HEK293 (cell line): ENCODE results near the gene CYTIP.

Experiments
- CTCF ChIA-PET: fragments of 350-600 bp; formaldehyde crosslinking; extraction: SDS; loops from one replicate; lab custom pipeline; 2021; ENCODE audit warnings: antibody characterized with exemption; lab: Yijun Ruan, JAX
- POLR2A ChIA-PET: fragments of 300-600 bp; formaldehyde crosslinking; extraction: SDS; loops from one replicate; lab custom pipeline; 2020; ENCODE audit warnings: antibody characterized with exemption, inconsistent platforms; lab: Yijun Ruan, JAX
- H3K27ac ChIP-seq: fragments of 200-500 bp; sonication (Bioruptor generic); 2 replicates; pipeline ENCODE4 v1.5.1; 2014; ENCODE audit warnings: low read depth, low read length, control low read depth, inconsistent platforms; ENCODE audit errors: extremely low read depth
- H3K36me3 ChIP-seq, 2 experiments: fragments of 200-500 bp in 1 of 2; sonication (Bioruptor generic) in 1 of 2; 1 replicate in 1 of 2; 2 replicates in 1 of 2; pipeline ENCODE4 v1.5.1; 2014 to 2017; ENCODE audit warnings: inconsistent platforms in 2 of 2, low read length in 2 of 2; ENCODE audit not compliant: control insufficient read depth in 2 of 2, insufficient read depth in 1 of 2
- H3K4me1 ChIP-seq: fragments of 200-500 bp; sonication (Bioruptor generic); 2 replicates; pipeline ENCODE4 v1.5.1; 2014; ENCODE audit warnings: mild to moderate bottlenecking, low read length, inconsistent platforms; ENCODE audit not compliant: control insufficient read depth, insufficient read depth
- H3K4me3 ChIP-seq: 2 replicates; pipeline ENCODE4 v1.5.1; 2011; ENCODE audit warnings: low read depth, mild to moderate bottlenecking, control low read depth, low read length, moderate library complexity
- H3K9me3 ChIP-seq: fragments of 200-500 bp; sonication (Bioruptor generic); 2 replicates; pipeline ENCODE4 v1.5.1; 2014; ENCODE audit warnings: low read depth, low read length, inconsistent platforms; ENCODE audit not compliant: control insufficient read depth, insufficient read depth
- BCL11B ChIP-seq: fragments of 450-650 bp; formaldehyde crosslinking; IDR thresholded peaks from 2 replicates; pipeline ENCODE4 v1.5.1; 2016; ENCODE audit warnings: low read depth, missing biosample characterization, missing genetic modification characterization
- KLF9 ChIP-seq: fragments of 450-650 bp; formaldehyde crosslinking; IDR thresholded peaks from 2 replicates; pipeline ENCODE4 v1.5.1; 2016; ENCODE audit warnings: missing biosample characterization, missing genetic modification characterization, low read depth
- OSR2 ChIP-seq: fragments of 450-650 bp; formaldehyde crosslinking; IDR thresholded peaks from 2 replicates; pipeline ENCODE4 v1.5.1; 2016; ENCODE audit warnings: missing biosample characterization, missing genetic modification characterization
- RBAK ChIP-seq: fragments of 450-650 bp; formaldehyde crosslinking; IDR thresholded peaks from 2 replicates; pipeline ENCODE4 v1.5.1; 2016; ENCODE audit warnings: missing biosample characterization, missing genetic modification characterization
- TRIM28 ChIP-seq: IDR thresholded peaks from 2 replicates; pipeline ENCODE4 v1.6.1; 2011; ENCODE audit warnings: low read length, control low read depth, borderline replicate concordance
- ZBTB21 ChIP-seq: fragments of 450-650 bp; formaldehyde crosslinking; IDR thresholded peaks from 2 replicates; pipeline ENCODE4 v1.5.1; 2017; ENCODE audit warnings: missing biosample characterization, missing genetic modification characterization
- ZBTB7A ChIP-seq: fragments of 450-650 bp; formaldehyde crosslinking; IDR thresholded peaks from 2 replicates; pipeline ENCODE4 v1.5.1; 2016; ENCODE audit warnings: low read depth, missing biosample characterization, missing genetic modification characterization
- ZEB2 ChIP-seq: fragments of 450-650 bp; formaldehyde crosslinking; IDR thresholded peaks from 2 replicates; pipeline ENCODE4 v1.5.1; 2016; ENCODE audit warnings: missing biosample characterization, missing genetic modification characterization
- ZFP69B ChIP-seq: fragments of 450-650 bp; formaldehyde crosslinking; IDR thresholded peaks from 2 replicates; pipeline ENCODE4 v1.5.1; 2016; ENCODE audit warnings: missing biosample characterization, missing genetic modification characterization
- ZNF184 ChIP-seq: fragments of 450-650 bp; IDR thresholded peaks from 2 replicates; pipeline ENCODE4 v1.5.1; 2018; ENCODE audit warnings: missing biosample characterization, mild to moderate bottlenecking, missing genetic modification characterization
- ZNF19 ChIP-seq: fragments of 450-650 bp; formaldehyde crosslinking; IDR thresholded peaks from 2 replicates; pipeline ENCODE4; 2016; ENCODE audit warnings: missing biosample characterization, missing genetic modification characterization, low read depth
- ZNF2 ChIP-seq: fragments of 450-650 bp; formaldehyde crosslinking; IDR thresholded peaks from 2 replicates; pipeline ENCODE4 v1.5.1; 2016; ENCODE audit warnings: missing biosample characterization, missing genetic modification characterization
- ZNF274 ChIP-seq, 2 experiments: fragments of 200-500 bp in 1 of 2; fragments of 450-650 bp in 1 of 2; sonication (Bioruptor generic) in 1 of 2; formaldehyde crosslinking in 1 of 2; IDR thresholded peaks; 2 replicates each; pipeline versions ENCODE4 v1.5.1 to v1.6.1; 2014 to 2016; ENCODE audit warnings: borderline replicate concordance in 1 of 2, inconsistent platforms in 1 of 2, low read length in 1 of 2, missing biosample characterization in 1 of 2, missing genetic modification characterization in 1 of 2
- ZNF311 ChIP-seq: fragments of 450-650 bp; formaldehyde crosslinking; IDR thresholded peaks from 2 replicates; pipeline ENCODE4 v1.5.1; 2017; ENCODE audit warnings: missing biosample characterization, missing genetic modification characterization, borderline replicate concordance
- ZNF37A ChIP-seq: fragments of 450-650 bp; IDR thresholded peaks from 2 replicates; pipeline ENCODE4 v1.5.1; 2018; ENCODE audit warnings: missing biosample characterization, missing genetic modification characterization
- ZNF394 ChIP-seq: fragments of 450-650 bp; formaldehyde crosslinking; IDR thresholded peaks from 2 replicates; pipeline ENCODE4 v1.5.1; 2016; ENCODE audit warnings: missing biosample characterization, missing genetic modification characterization, mild to moderate bottlenecking, moderate library complexity, borderline replicate concordance
- ZNF426 ChIP-seq: fragments of 450-650 bp; formaldehyde crosslinking; IDR thresholded peaks from 2 replicates; pipeline ENCODE4 v1.5.1; 2017; ENCODE audit warnings: missing biosample characterization, missing genetic modification characterization, mild to moderate bottlenecking, inconsistent platforms, moderate library complexity
- ZNF549 ChIP-seq: fragments of 450-650 bp; IDR thresholded peaks from 2 replicates; pipeline ENCODE4 v1.5.1; 2018; ENCODE audit warnings: missing biosample characterization, missing genetic modification characterization, mild to moderate bottlenecking, inconsistent platforms, moderate library complexity
- ZNF623 ChIP-seq: fragments of 450-650 bp; formaldehyde crosslinking; IDR thresholded peaks from 2 replicates; pipeline ENCODE4 v1.5.1; 2016; ENCODE audit warnings: missing biosample characterization, missing genetic modification characterization
- ZNF785 ChIP-seq: fragments of 450-650 bp; formaldehyde crosslinking; IDR thresholded peaks from 2 replicates; pipeline ENCODE4 v1.5.1; 2016; ENCODE audit warnings: missing biosample characterization, missing genetic modification characterization
- ZNF830 ChIP-seq: fragments of 450-650 bp; IDR thresholded peaks from 2 replicates; pipeline ENCODE4 v1.5.0; 2018; ENCODE audit warnings: missing biosample characterization, missing genetic modification characterization, low read depth, mild to moderate bottlenecking, moderate library complexity
- ZXDB ChIP-seq: fragments of 450-650 bp; formaldehyde crosslinking; IDR thresholded peaks from 2 replicates; pipeline ENCODE4 v1.5.1; 2016; ENCODE audit warnings: missing biosample characterization, missing genetic modification characterization
- TF ChIP-seq, protein P1 (sequence below): fragments of 450-650 bp; IDR thresholded peaks from 2 replicates; pipeline ENCODE4 v1.5.1; 2018; ENCODE audit warnings: missing biosample characterization, mild to moderate bottlenecking, missing genetic modification characterization
- TF ChIP-seq, protein P2 (sequence below): fragments of 450-650 bp; formaldehyde crosslinking; IDR thresholded peaks from 2 replicates; pipeline ENCODE4 v1.5.1; 2016; ENCODE audit warnings: missing biosample characterization, missing genetic modification characterization
- TF ChIP-seq, protein P3 (sequence below): fragments of 450-650 bp; formaldehyde crosslinking; IDR thresholded peaks from 2 replicates; pipeline ENCODE4 v1.5.1; 2016; ENCODE audit warnings: missing biosample characterization, missing genetic modification characterization
- TF ChIP-seq, protein P4 (sequence below): fragments of 450-650 bp; formaldehyde crosslinking; IDR thresholded peaks from 2 replicates; pipeline ENCODE4 v1.5.1; 2016; ENCODE audit warnings: missing biosample characterization, missing genetic modification characterization

The CYTIP gene

DNA sequence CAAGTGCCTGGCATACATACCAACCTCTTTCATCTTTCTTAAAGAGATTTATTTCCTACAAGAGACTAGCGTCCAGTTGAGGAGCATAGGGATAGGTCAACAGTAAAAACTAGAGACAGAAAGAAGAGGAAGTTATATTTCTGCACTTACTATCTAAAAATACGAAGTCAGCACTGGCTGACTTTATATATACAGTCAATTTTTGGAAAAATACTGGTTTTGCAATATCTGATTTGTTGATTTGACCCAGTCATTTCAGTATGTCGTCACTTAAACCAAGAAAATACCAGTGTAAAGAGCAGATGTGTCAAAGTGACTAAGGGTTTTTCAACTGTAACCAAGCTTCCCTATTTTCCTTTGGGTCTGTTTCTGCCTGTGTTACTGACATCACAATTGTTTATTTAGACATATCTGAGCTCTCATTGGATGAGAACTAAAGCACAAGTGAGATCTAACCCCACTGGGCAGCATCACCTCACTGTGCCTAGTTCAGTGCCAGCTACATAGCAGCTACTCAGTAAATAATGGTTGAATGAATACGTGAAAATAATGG, 23.0 kb downstream of the CYTIP start:
- no peaks in the 10 kb centered on the region for H3K36me3 ChIP-seq
- ChIA-PET POLR2A (no interaction called here), CTCF (no interaction called here)
- no peaks in the 10 kb centered on the region for H3K9me3 ChIP-seq
- no peaks in the 10 kb centered on the region for H3K4me1 ChIP-seq
- TF ChIP-seq OSR2 (tag by site-specific recombination) (no peak), BCL11B (tag by site-specific recombination) (no peak), ZNF274 (IDR thresholded peaks at IDR 0.05; ENCODE audit: low read length) (no peak), ZNF274 (tag by site-specific recombination; IDR thresholded peaks at IDR 0.05; ENCODE audit: borderline replicate concordance) (no peak), ZNF37A (tag by site-specific recombination) (no peak), ZNF785 (tag by site-specific recombination) (no peak), KLF9 (tag by site-specific recombination) (no peak), TRIM28 (no peak), ZNF2 (tag by site-specific recombination) (no peak), ZNF830 (tag by site-specific recombination) (no peak), ZNF394 (tag by site-specific recombination) (no peak)
- TF ChIP-seq, protein P1, sequence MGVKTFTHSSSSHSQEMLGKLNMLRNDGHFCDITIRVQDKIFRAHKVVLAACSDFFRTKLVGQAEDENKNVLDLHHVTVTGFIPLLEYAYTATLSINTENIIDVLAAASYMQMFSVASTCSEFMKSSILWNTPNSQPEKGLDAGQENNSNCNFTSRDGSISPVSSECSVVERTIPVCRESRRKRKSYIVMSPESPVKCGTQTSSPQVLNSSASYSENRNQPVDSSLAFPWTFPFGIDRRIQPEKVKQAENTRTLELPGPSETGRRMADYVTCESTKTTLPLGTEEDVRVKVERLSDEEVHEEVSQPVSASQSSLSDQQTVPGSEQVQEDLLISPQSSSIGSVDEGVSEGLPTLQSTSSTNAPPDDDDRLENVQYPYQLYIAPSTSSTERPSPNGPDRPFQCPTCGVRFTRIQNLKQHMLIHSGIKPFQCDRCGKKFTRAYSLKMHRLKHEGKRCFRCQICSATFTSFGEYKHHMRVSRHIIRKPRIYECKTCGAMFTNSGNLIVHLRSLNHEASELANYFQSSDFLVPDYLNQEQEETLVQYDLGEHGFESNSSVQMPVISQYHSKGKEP = no peak
- TF ChIP-seq, protein P2, sequence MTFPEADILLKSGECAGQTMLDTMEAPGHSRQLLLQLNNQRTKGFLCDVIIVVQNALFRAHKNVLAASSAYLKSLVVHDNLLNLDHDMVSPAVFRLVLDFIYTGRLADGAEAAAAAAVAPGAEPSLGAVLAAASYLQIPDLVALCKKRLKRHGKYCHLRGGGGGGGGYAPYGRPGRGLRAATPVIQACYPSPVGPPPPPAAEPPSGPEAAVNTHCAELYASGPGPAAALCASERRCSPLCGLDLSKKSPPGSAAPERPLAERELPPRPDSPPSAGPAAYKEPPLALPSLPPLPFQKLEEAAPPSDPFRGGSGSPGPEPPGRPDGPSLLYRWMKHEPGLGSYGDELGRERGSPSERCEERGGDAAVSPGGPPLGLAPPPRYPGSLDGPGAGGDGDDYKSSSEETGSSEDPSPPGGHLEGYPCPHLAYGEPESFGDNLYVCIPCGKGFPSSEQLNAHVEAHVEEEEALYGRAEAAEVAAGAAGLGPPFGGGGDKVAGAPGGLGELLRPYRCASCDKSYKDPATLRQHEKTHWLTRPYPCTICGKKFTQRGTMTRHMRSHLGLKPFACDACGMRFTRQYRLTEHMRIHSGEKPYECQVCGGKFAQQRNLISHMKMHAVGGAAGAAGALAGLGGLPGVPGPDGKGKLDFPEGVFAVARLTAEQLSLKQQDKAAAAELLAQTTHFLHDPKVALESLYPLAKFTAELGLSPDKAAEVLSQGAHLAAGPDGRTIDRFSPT (tag by site-specific recombination) = no peak
- TF ChIP-seq, protein P3, sequence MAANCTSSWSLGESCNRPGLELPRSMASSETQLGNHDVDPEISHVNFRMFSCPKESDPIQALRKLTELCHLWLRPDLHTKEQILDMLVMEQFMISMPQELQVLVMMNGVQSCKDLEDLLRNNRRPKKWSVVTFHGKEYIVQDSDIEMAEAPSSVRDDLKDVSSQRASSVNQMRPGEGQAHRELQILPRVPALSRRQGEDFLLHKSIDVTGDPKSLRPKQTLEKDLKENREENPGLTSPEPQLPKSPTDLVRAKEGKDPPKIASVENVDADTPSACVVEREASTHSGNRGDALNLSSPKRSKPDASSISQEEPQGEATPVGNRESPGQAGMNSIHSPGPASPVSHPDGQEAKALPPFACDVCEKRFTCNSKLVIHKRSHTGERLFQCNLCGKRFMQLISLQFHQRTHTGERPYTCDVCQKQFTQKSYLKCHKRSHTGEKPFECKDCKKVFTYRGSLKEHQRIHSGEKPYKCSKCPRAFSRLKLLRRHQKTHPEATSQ (tag by site-specific recombination) = no peak
- TF ChIP-seq, protein P4, sequence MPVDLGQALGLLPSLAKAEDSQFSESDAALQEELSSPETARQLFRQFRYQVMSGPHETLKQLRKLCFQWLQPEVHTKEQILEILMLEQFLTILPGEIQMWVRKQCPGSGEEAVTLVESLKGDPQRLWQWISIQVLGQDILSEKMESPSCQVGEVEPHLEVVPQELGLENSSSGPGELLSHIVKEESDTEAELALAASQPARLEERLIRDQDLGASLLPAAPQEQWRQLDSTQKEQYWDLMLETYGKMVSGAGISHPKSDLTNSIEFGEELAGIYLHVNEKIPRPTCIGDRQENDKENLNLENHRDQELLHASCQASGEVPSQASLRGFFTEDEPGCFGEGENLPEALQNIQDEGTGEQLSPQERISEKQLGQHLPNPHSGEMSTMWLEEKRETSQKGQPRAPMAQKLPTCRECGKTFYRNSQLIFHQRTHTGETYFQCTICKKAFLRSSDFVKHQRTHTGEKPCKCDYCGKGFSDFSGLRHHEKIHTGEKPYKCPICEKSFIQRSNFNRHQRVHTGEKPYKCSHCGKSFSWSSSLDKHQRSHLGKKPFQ (tag by site-specific recombination) = no peak
- H3K4me3 ChIP-seq = no peak overlapping the region
- H3K27ac ChIP-seq = no peak overlapping the region

DNA sequence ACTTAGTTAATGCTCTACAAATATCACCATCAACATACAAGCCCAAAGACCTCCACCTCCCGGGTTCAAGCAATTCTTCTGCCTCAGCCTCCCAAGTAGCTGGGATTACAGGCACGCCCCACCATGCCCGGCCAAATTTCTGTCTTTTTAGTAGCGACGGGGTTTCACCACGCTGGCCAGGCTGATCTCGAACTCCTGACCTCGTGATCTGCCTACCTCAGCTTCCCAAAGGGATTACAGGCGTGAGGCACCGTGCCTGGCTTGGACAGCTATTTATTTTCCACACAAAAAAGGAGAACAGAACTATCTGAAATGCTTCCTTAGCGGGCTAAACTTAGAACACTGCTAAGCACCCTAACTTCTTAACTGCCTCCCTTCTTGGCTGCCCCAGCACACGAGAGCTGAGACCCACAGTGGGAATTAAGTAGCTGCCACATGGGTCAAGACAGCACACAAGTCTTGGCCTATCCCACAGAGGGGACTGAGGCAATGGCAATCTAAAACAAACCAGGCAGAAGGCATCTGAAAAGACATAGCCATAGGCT, 24.8 kb downstream of the CYTIP start:
- no peaks in the 10 kb centered on the region for H3K36me3 ChIP-seq
- no peaks in the 10 kb centered on the region for H3K9me3 ChIP-seq
- no peak overlapping the region for H3K27ac ChIP-seq
- POLR2A ChIA-PET = no interaction called here
- no peaks in the 10 kb centered on the region for H3K4me1 ChIP-seq
- no peak overlapping the region for H3K4me3 ChIP-seq
- CTCF ChIA-PET = no interaction called here
- no peak for TF ChIP-seq ZNF311 (tag by site-specific recombination)
- no peak for TF ChIP-seq ZNF623 (tag by site-specific recombination)
- TF ChIP-seq ZEB2 (tag by site-specific recombination) = no peak
- TF ChIP-seq ZXDB = no peak
- TF ChIP-seq ZNF549 (tag by site-specific recombination) = no peak
- no peak for TF ChIP-seq ZBTB21 (tag by site-specific recombination)
- TF ChIP-seq, protein P3 (tag by site-specific recombination) = no peak
- no peak for TF ChIP-seq ZBTB7A (tag by site-specific recombination)
- TF ChIP-seq ZNF19 (tag by site-specific recombination) = no peak
- TF ChIP-seq ZNF184 = no peak
- no peak for TF ChIP-seq ZNF426 (tag by site-specific recombination)
- no peak for TF ChIP-seq ZFP69B (tag by site-specific recombination)
- no peak for TF ChIP-seq RBAK
